ENCODE results near the gene VPS37C. TPM values are rescaled to one million over a fixed set of nuclear protein-coding genes. Genes with fewer than 3 reads are reported as not detected.

The VPS37C gene
- total RNA-seq, 2 donors from 2014 or later: 9.7 to 13.3 TPM

DNA sequence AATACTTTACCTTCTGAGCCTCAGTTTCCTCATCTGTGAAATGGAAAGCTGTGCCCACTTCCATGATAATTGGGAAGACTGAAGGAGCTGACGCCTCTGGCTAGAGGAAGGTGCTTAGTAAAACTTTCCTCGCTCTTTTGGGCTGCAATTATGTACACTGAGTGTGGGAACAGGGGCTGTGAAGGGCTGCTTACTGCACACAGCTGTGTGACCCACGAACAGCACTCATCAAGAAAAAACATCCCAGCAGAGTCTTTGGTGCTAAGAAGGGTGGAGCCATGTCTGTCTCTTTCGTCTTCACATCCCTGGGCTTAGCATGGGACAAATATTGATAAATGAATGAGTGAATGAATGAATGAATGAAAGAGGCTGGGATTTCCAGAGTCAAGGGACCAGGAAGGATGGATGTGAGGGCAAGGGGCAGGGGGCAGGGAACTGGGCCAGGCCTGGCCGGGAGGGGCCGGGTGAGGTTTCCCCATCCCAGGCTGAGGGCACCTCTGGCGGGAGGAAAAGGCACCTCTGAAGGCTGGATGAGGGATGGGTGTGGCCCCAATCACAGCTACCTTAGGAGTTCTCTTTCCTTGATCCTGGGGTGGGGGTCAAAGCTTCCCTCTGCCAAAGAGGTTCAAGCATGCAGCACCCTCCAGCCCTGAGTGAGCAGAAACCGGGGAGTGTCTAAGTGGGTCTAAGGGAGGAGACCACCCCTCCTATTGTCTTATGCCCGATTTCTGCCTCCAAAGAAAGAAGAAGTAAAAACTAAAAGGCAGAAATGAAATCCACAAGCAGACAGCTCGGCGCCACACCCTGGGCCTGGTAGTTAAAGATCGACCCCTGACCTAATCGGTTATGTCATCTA, 68.1 kb downstream of the VPS37C start:
- peaks cover 0 to 7% of the 10 kb centered on the region in 2 donors for H3K27me3 Mint-ChIP-seq
- no peak for DNase-seq (ENCODE audit: low spot score)
- H3K36me3 Mint-ChIP-seq: no peaks in the 10 kb centered on the region
- no peak for ATAC-seq
- H3K9me3 Mint-ChIP-seq: no peaks in the 10 kb centered on the region
- peaks cover 8 to 19% of the 10 kb centered on the region in 2 donors for H3K4me1 Mint-ChIP-seq (ENCODE audit: low read depth in 2 of 2)
- H3K27ac Mint-ChIP-seq: peak overlapping the region in 1 of 2 donors; percentile 79
- H3K4me3 Mint-ChIP-seq: no peak overlapping the region

DNA sequence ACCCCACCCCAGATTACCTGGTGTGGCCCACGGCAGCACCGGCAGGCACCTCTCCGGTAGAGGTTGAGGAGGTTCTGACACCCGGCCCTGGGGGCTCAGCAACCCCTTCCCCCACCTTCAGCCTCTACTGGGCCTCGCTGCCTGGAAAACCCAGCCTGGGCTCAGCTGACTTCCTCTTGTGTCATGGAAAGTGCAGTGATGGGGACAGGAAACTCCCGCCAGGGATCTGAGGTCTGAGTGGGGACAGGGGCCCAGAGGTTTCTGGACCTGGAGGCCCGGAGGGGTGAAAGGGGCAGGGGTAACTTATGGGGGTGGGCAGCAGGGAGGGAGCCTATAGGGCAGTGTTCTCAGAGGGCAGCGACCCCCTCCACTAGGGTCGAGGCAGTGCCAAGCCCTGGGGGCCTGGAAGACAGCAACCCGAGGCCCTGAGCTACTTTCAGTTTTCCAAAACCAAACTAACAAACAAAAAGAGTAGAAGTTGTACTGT, 68.9 kb downstream of the VPS37C start:
- ATAC-seq: peak; percentile 46 to 56
- H3K4me1 Mint-ChIP-seq (ENCODE audit: low read depth in 2 of 2): peaks cover 8 to 19% of the 10 kb centered on the region in 2 donors

DNA sequence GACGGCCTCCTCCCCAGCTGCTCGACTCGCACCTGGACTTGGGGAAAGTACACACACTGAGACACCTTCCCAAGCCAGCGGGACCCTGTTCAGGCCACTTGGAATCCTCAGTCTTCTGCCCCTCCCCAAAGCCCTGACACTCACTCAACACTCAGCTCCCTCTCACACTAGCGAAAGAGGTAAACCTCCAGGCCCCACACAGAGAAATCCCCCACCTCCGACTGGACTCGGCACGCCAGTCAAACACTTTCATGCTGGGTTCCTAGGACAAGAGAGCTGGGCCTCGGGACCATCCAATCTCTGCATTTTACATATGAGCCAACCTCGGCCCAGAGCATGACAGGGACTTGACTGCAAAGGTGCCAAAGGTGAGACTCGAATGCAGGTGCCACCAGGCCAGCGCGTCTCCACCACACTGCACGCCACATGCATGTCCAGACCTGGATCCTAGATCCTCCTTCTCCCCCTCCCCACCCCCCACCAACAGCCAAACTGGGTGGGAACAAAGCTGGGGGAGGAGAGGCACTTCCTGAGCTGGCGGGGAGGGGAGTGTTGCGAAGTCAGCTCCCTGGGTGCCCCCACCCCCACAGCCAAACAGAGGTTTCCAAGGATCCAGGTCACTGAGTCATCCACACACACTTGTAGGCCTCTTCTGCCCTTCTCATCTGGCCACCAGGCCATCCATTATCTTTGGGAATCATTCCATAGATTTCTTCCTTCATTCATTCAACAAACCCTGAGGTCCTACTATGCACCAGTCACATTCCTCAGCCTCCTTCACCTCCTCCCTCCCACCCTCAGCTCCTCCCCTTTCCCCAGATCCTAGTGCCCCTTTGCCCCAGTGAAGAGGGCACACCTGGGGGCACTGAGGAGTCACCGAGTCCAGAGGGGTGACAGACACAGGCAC, 69.6 kb downstream of the VPS37C start:
- Mint-ChIP-seq H3K27me3 (peaks cover 0 to 7% of the 10 kb centered on the region in 2 donors), H3K27ac (peak overlapping the region in 1 of 2 donors; percentile 79), H3K36me3 (no peaks in the 10 kb centered on the region), H3K4me1 (ENCODE audit: low read depth in 2 of 2) (peaks cover 8 to 19% of the 10 kb centered on the region in 2 donors), H3K9me3 (no peaks in the 10 kb centered on the region), H3K4me3 (no peak overlapping the region)
- ATAC-seq (no peak), DNase-seq (ENCODE audit: low spot score) (no peak)

More for the DNA sequence above, 68.9 kb downstream of the VPS37C start:
- Mint-ChIP-seq H3K9me3 (no peaks in the 10 kb centered on the region), H3K27me3 (peaks cover 0 to 7% of the 10 kb centered on the region in 2 donors), H3K4me3 (no peak overlapping the region), H3K36me3 (no peaks in the 10 kb centered on the region), H3K27ac (peak overlapping the region in 1 of 2 donors; percentile 79)
- no peak for DNase-seq (ENCODE audit: low spot score)

DNA sequence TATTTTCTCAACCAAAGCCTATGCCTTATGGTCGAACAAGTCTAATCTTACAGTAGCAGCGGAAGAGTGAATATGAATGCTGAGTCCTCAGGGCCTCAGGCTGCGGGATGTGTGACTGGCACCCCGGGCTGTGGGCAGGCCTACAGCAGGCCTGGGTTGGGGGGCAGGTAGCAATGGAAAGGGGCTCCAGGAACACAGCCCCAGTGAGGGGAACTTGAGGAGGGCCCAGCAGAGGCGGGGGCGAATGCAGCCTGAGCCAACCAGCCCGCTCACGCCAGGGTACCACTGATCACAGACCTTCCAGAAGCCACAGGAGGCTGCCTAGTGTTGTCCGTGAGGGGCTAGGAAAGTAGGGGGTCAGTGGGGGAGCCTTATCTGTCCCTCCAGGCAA, 70.2 kb downstream of the VPS37C start:
- DNase-seq (ENCODE audit: low spot score) (no peak), ATAC-seq (no peak)
- peaks cover 8 to 19% of the 10 kb centered on the region in 2 donors for H3K4me1 Mint-ChIP-seq (ENCODE audit: low read depth in 2 of 2)
- no peaks in the 10 kb centered on the region for H3K36me3 Mint-ChIP-seq
- peak overlapping the region; percentile 27 for H3K4me3 Mint-ChIP-seq
- H3K9me3 Mint-ChIP-seq: no peaks in the 10 kb centered on the region
- peaks cover 0 to 7% of the 10 kb centered on the region in 2 donors for H3K27me3 Mint-ChIP-seq
- peak overlapping the region; percentile 18 to 79 for H3K27ac Mint-ChIP-seq

DNA sequence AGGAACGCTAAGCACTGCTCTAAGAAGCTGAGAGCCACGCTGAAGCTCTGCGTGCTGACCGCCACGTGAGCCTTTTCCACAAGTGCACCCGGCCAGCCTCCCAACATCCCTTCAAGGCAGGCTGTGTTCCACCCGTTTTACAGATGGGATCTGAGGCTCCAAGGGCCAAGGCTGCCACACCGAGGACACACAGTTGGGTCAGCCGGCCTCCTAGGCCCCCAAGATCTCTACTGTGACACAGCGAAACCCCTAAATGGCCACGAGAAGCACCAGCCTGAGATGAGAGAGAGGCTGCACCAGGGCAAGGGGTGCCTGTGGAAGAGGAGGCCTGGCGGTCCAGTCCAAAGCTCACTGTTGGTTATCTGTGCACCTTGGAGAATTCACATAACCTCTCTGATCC, 70.7 kb downstream of the VPS37C start:
- Mint-ChIP-seq H3K36me3 (no peaks in the 10 kb centered on the region), H3K27ac (peak overlapping the region; percentile 18 to 79), H3K27me3 (peaks cover 0 to 7% of the 10 kb centered on the region in 2 donors), H3K9me3 (no peaks in the 10 kb centered on the region), H3K4me3 (no peak overlapping the region), H3K4me1 (ENCODE audit: low read depth in 2 of 2) (peaks cover 8 to 19% of the 10 kb centered on the region in 2 donors)
- ATAC-seq (no peak), DNase-seq (ENCODE audit: low spot score) (no peak)

DNA sequence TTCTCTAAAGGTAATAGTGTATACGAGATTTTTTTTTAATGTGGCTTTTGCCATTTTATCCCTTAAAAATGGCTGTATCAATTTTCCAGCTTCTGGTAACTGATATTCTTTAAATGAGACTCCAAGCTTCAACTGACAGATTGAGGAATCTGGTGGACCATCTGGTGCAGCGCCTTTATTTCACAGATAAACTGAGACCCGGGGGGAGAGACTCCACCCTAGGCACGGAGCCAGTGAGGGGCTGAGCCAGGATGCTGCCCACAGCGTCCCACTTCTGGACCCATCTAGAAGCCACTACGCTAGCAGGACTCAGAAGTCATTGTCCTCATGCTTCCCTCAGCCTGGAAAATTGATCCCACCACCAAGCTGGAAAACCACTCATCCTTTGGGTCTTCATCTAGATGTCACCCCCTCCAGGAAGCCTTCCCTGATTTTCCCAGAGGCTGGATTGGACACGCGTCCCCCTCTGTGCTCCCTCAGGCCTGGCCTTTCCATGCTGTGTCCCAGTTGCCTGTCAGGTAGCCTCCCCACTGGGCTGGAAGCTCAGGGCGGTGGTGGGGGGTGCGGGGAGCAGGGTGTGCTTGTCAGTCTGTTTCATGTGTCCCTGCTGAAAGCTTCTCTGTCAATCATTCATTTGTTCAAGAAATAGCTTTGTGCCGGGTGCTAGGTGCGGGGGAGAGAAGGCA, 71.3 kb downstream of the VPS37C start:
- H3K27ac Mint-ChIP-seq: no peak overlapping the region
- peaks cover 0 to 6% of the 10 kb centered on the region in 2 donors for H3K27me3 Mint-ChIP-seq
- H3K36me3 Mint-ChIP-seq: no peaks in the 10 kb centered on the region
- H3K4me1 Mint-ChIP-seq (ENCODE audit: low read depth in 2 of 2): peaks cover 7 to 18% of the 10 kb centered on the region in 2 donors
- H3K9me3 Mint-ChIP-seq: no peaks in the 10 kb centered on the region
- no peak for DNase-seq (ENCODE audit: low spot score)
- ATAC-seq: no peak
- H3K4me3 Mint-ChIP-seq: no peak overlapping the region

DNA sequence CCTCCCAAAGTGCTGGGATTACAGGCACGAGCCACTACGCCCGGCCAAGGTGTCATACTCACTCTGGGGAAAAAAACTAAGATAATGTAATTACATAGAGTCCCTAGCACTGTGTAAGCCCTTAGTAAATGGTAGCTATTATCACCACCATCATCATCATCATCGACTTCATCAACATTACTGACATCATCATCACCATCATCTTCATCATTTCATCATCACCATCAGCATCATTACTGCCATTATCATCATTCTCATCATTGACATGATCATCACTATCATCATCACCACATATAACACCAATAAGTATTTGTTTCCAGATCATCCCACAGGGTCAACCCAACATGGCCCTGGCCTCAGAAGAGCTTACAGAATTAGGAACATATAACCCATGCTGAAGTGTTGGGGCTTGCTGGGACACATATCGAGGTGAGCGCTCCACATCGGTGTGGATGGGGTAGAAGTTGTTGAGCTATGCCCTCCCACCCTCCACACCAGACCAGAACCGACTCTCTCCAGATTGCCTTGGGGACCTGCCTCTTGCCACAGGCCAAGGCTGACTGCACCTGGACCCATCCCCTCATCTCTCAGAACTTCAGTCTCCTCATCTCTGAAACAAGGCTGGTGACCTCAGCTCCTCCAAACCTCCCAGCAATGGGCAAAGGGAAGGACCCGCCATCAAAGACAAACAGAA, 73.7 kb downstream of the VPS37C start:
- no peak for DNase-seq (ENCODE audit: low spot score)
- Mint-ChIP-seq H3K36me3 (no peaks in the 10 kb centered on the region), H3K9me3 (peaks cover 4% of the 10 kb centered on the region), H3K27me3 (peaks cover 0 to 2% of the 10 kb centered on the region in 2 donors), H3K4me1 (ENCODE audit: low read depth in 2 of 2) (peaks cover 12 to 20% of the 10 kb centered on the region in 2 donors), H3K4me3 (no peak overlapping the region), H3K27ac (no peak overlapping the region)
- no peak for ATAC-seq

DNA sequence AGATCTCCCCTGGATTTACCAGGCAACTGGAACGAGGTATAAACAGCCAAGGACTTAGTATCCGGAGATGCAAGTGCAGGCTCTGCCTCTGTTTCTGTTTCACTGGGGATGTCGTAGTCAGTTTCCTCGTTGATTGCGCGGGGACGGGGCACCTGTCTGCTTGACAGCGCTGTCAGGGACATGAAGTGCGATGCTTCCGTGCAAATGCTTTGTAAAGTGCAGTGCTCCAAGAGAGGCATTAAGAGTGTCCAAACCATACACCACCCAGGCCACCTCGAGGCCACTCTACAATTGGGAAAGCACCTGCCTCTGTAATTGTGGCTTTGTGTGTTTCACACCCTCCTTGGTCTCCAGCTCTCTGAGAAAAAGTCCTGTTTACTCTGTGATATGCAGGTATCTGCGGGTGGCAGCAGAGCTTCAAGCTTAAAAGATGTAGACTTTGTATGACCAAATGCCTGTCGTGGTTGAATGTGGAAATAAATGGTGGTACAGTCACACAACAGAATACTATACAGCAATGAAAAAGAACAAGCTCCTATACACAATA, 77.6 kb downstream of the VPS37C start:
- Mint-ChIP-seq H3K36me3 (no peaks in the 10 kb centered on the region), H3K9me3 (peaks cover 4% of the 10 kb centered on the region), H3K27ac (peak overlapping the region; percentile 42 to 52), H3K4me3 (peak overlapping the region; percentile 4), H3K4me1 (ENCODE audit: low read depth in 2 of 2) (peaks cover 17% of the 10 kb centered on the region in 2 donors), H3K27me3 (peaks cover 0 to 2% of the 10 kb centered on the region in 2 donors)
- ATAC-seq (peak; percentile 66 to 68), DNase-seq (ENCODE audit: low spot score) (no peak)

DNA sequence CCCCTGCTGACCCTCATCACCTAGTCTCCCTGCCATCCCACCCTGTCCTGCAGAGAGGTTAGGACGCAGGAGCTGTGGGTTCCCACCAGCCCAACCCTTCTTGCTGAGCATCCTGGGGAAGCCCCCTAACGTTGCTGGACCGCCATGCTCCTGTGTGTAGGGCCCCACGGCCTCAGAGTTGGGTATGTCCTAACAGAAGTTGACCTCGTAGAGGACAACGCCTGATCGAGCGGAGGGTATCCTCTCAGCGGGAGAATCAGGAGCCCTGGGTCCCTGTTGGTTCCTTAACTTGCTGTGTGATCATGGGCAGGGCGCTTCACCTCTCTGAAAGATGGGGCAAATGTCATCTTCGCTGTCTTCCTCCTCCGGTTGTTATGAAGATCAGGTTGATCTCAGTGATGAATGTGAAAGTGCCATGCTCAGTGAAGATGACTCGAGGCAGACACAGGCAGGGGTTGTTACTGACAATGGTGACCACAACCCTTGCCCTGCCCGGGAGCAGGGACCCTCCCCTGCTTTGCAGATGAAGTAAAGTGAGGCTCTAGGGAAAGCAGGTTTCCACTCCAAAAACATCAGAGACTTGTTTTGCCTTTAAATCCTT, 78.2 kb downstream of the VPS37C start:
- H3K4me1 Mint-ChIP-seq (ENCODE audit: low read depth in 2 of 2): peaks cover 17% of the 10 kb centered on the region in 2 donors
- H3K27ac Mint-ChIP-seq: peak overlapping the region; percentile 42 to 52
- H3K36me3 Mint-ChIP-seq: no peaks in the 10 kb centered on the region
- H3K9me3 Mint-ChIP-seq: peaks cover 4% of the 10 kb centered on the region
- peaks cover 0 to 2% of the 10 kb centered on the region in 2 donors for H3K27me3 Mint-ChIP-seq
- ATAC-seq (peak in 1 of 2 donors; percentile 51), DNase-seq (ENCODE audit: low spot score) (no peak)
- H3K4me3 Mint-ChIP-seq: peak overlapping the region; percentile 24

DNA sequence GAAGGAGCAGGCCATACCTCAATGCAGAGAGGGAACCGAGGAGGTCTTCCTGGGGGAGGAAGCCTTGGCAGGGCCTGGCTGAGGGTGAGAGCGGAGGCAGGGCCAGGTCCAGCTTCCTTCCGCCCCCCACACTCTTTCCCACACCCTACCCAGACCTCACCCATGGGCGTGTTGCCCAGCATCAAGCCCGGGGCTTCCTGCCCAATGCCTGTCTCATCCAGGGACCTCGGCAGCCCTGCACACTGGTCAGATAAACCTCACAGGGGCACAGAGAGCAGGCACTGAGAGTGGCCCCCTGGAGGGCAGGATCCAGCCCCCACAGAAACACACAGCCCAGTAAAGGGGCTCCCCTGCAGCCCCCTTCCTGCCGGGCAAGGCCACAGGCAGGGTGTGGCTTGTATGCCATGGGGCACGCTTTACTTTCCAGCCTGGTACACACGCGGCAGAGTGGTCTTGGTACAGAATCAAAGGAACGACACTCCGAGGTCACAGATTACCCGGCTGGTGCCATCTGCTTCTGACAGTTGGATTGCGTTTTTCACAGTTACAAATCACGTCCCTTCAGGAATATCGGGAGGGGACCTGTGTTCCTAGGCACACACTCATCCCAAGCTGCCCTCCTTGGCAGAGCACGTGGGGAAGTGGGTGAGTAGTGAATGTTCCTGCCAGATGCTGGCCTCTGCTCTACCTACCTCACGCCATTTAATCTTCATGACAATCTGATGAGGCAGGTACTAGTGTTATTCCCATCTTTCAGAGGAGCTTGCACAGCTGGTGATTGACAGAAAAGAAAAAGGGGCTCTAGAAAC, 79.0 kb downstream of the VPS37C start:
- no peaks in the 10 kb centered on the region for H3K36me3 Mint-ChIP-seq
- ATAC-seq: peak in 1 of 2 donors; percentile 45
- H3K4me1 Mint-ChIP-seq (ENCODE audit: low read depth in 2 of 2): peaks cover 17% of the 10 kb centered on the region in 2 donors
- H3K27me3 Mint-ChIP-seq: peaks cover 0 to 2% of the 10 kb centered on the region in 2 donors
- DNase-seq (ENCODE audit: low spot score): no peak
- peak overlapping the region; percentile 33 to 56 for H3K27ac Mint-ChIP-seq
- H3K4me3 Mint-ChIP-seq: peak overlapping the region; percentile 27
- peaks cover 4% of the 10 kb centered on the region for H3K9me3 Mint-ChIP-seq

DNA sequence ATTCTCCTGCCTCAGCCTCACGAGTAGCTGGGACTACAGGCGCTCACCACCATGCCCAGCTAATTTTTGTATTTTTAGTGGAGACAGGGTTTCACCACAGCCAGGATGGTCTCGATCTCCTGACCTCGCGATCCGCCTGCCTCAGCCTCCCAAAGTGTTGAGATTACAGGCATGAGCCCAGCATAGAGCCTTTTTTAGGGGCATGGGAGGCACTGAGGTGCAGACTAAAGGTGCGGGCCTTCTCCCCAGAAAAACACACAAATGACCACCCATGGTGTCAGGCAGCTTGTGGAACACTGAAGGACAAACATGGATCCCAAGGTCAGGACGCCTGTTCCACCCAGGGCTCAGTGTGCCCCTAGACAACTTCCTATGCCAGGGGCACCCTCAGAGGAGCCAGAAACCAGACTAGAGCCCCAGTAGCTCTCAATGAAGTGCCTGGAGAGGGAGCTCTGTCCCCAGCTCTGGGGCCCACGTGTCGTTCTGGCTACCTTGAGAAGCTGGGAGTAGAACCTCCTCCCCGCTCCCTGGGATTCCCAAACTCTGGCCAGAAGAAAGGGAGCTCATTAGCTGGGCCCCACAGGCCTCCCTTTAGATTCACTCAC, 80.1 kb downstream of the VPS37C start:
- no peak for ATAC-seq
- peaks cover 4% of the 10 kb centered on the region for H3K9me3 Mint-ChIP-seq
- H3K27me3 Mint-ChIP-seq: peaks cover 0 to 2% of the 10 kb centered on the region in 2 donors
- peak overlapping the region; percentile 16 to 39 for H3K27ac Mint-ChIP-seq
- H3K36me3 Mint-ChIP-seq: no peaks in the 10 kb centered on the region
- H3K4me3 Mint-ChIP-seq: peak overlapping the region; percentile 44
- DNase-seq (ENCODE audit: low spot score): no peak
- H3K4me1 Mint-ChIP-seq (ENCODE audit: low read depth in 2 of 2): peaks cover 17% of the 10 kb centered on the region in 2 donors

Data from natural killer cell treated with Interleukin-12 subunit alpha and Interleukin-12 subunit beta and Interleukin-15 and Interleukin-18, amount 100 ng/mL, for 72 hours (primary cell).